IMR-90 (cell line): Measurements from ENCODE around the gene STAT5A.

Experiments
- CEBPB ChIP-seq: IDR thresholded peaks from 2 replicates; pipeline ENCODE4 v1.6.1; 2012; ENCODE audit warnings: low read depth, low read length, improper control_type of control experiment
- CHD1 ChIP-seq: IDR thresholded peaks from 2 replicates; pipeline ENCODE4 v1.6.1; 2012; ENCODE audit warnings: low read depth, low read length, improper control_type of control experiment
- FOS ChIP-seq: fragments of 150-350 bp; IDR thresholded peaks from 2 replicates; pipeline ENCODE4 v1.6.1; 2016; ENCODE audit warnings: low read depth, low read length
- POLR2A ChIP-seq: IDR thresholded peaks from 2 replicates; pipeline ENCODE4 v1.6.1; 2012; ENCODE audit warnings: mild to moderate bottlenecking, low read depth, low read length
- RAD21 ChIP-seq: IDR thresholded peaks from 2 replicates; pipeline ENCODE4 v1.6.1; 2012; ENCODE audit warnings: low read length, improper control_type of control experiment
- RFX5 ChIP-seq: IDR thresholded peaks from 2 replicates; pipeline ENCODE4 v1.8.0; 2012; ENCODE audit warnings: low read depth, mild to moderate bottlenecking, low read length, moderate library complexity
- SMC3 ChIP-seq: fragments of 150-350 bp; IDR thresholded peaks from 2 replicates; pipeline ENCODE4 v1.6.1; 2016; ENCODE audit warnings: low read depth, mild to moderate bottlenecking, antibody characterized with exemption, low read length, moderate library complexity
- TF ChIP-seq, protein P1 (sequence below): conservative IDR thresholded peaks from 2 replicates; pipeline ENCODE4 v1.5.1; 2012; ENCODE audit warnings: mild to moderate bottlenecking, low read depth, low read length, improper control_type of control experiment

GRCh38 chr17:42339221-42339620 is 50.9 kb downstream of the STAT5A start:
- TF ChIP-seq RFX5 (no peak), POLR2A (no peak), RAD21 (no peak), CEBPB (no peak), SMC3 (no peak), CHD1 (no peak), FOS (no peak)
- TF ChIP-seq, protein P1, sequence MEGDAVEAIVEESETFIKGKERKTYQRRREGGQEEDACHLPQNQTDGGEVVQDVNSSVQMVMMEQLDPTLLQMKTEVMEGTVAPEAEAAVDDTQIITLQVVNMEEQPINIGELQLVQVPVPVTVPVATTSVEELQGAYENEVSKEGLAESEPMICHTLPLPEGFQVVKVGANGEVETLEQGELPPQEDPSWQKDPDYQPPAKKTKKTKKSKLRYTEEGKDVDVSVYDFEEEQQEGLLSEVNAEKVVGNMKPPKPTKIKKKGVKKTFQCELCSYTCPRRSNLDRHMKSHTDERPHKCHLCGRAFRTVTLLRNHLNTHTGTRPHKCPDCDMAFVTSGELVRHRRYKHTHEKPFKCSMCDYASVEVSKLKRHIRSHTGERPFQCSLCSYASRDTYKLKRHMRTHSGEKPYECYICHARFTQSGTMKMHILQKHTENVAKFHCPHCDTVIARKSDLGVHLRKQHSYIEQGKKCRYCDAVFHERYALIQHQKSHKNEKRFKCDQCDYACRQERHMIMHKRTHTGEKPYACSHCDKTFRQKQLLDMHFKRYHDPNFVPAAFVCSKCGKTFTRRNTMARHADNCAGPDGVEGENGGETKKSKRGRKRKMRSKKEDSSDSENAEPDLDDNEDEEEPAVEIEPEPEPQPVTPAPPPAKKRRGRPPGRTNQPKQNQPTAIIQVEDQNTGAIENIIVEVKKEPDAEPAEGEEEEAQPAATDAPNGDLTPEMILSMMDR = no peak
